Endometrial microvascular endothelial cells (primary cell): ENCODE results near the gene TRIM38. TPM values are rescaled to one million over a fixed set of nuclear protein-coding genes. Genes with fewer than 3 reads are reported as not detected.

ENCODE experiments used
- in situ Hi-C: cut with HindIII; loops from 2 replicates; pipeline ENCODE4 v1.10.0; 2017; ENCODE audit warnings: low sequenced_read_pairs, low pct_unique_long_range_greater_than_20kb; ENCODE audit errors: inconsistent ontology term
- total RNA-seq: library from RNA; depleted of rRNA; stranded (reverse); fragments of >200 nt; gene quantifications from one replicate; pipeline ENCODE4 v1.2.3, GENCODE V29; 2015; ENCODE audit errors: inconsistent ontology term

TRIM38 gene
- total RNA-seq, 1 donor from 2014 or later: 8.4 TPM

- in situ Hi-C loops: no loop called here
Measured at GRCh38 chr6:25961619-25962148, 918 bp upstream of the TRIM38 start.

GRCh38 chr6:25963426-25964123 is 973 bp downstream of the TRIM38 start:
- in situ Hi-C loops: no loop called here

GRCh38 chr6:25965058-25965457 is 2.5 kb downstream of the TRIM38 start:
- in situ Hi-C loops: no loop called here

- in situ Hi-C loops: no loop called here
Measured at GRCh38 chr6:25966711-25967110, 4.1 kb downstream of the TRIM38 start.

- in situ Hi-C loops: no loop called here
Measured at GRCh38 chr6:25968769-25969168, 6.2 kb downstream of the TRIM38 start.

GRCh38 chr6:25971187-25971821 is 8.7 kb downstream of the TRIM38 start:
- in situ Hi-C loops: no loop called here

GRCh38 chr6:25972128-25972527 is 9.5 kb downstream of the TRIM38 start:
- in situ Hi-C loops: no loop called here

GRCh38 chr6:25972902-25973301 is 10.3 kb downstream of the TRIM38 start:
- in situ Hi-C loops: no loop called here

- in situ Hi-C loops: no loop called here
Measured at GRCh38 chr6:25973923-25974555, 11.4 kb downstream of the TRIM38 start.

GRCh38 chr6:25975923-25976560 is 13.4 kb downstream of the TRIM38 start:
- in situ Hi-C loops: no loop called here

GRCh38 chr6:25980935-25981334 is 18.3 kb downstream of the TRIM38 start:
- in situ Hi-C loops: no loop called here

GRCh38 chr6:25981568-25982263 is 19.1 kb downstream of the TRIM38 start:
- in situ Hi-C loops: no loop called here

GRCh38 chr6:25984265-25984664 is 21.7 kb downstream of the TRIM38 start:
- in situ Hi-C loops: no loop called here

- in situ Hi-C loops: no loop called here
Measured at GRCh38 chr6:25987845-25988244, 25.2 kb downstream of the TRIM38 start.

- in situ Hi-C loops: no loop called here
Measured at GRCh38 chr6:25990172-25990873, 27.7 kb downstream of the TRIM38 start.

GRCh38 chr6:25991785-25992412 is 29.3 kb downstream of the TRIM38 start:
- in situ Hi-C loops: no loop called here

GRCh38 chr6:25992413-25993340 is 30.1 kb downstream of the TRIM38 start:
- in situ Hi-C loops: no loop called here
